A549 treated with AZD2906 at 1 μM for 4 hours (cell line): ENCODE measurements around the gene PRSS1. TPM values are rescaled to one million over a fixed set of nuclear protein-coding genes. Genes with fewer than 3 reads are reported as not detected.

Experiments used
- total RNA-seq: library from RNA; stranded (reverse); fragments of 200-300 nt; extraction: Qiagen RNA extraction; gene quantifications from 5 replicates; pipeline ENCODE4 v1.2.3, GENCODE V29; 2022

The PRSS1 gene
- not detected in 5 replicates for total RNA-seq

DNA sequence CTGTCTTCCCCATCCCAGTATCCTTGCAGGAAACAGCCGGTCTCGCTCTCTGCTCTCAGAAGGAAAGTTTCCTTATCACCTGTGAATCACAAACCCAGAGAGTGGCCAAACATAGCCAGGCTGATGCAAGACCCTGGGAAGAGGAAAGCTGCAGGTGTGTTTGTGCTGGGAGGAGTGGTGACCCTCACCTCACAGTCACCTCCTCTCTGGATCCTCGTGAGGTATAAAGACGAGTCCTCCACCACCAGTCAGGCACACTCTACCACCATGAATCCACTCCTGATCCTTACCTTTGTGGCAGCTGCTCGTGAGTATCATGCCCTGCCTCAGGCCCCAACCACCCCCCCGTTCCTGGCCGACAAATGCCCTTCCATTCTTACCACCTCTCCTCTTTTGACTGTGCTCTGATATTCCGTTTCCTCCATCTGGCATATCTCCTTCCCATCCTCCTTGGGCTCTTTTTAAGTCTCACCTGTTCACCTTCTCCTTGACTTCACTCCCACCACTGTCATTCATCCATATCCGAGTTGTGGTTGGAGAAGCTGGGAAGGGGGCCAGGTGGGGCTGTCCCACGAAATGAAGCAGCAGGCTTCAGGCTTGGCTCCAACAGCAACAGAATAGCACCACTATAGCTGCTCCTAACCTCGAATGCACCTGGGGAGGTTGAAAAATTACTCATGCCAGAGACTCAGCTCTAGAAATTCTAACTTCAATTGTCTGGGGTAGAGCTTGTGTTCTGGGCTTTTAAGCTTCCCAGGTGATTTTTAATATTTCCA, at the start of gene PRSS1:
TSS of gene PRSS1 (plus strand) at position 255 of the 776 bp plus-strand sequence. CDS start at position 268, 13 bp downstream.

GRCh38 chr7:142770661-142771352, 21.5 kb downstream of the PRSS1 start, which contains the start of gene PRSS2:
Gene PRSS2 (plus strand): TSS chr7:142770970. CDS start chr7:142770983, 13 bp downstream.

Other genes with a start within 250 kb of the PRSS1 start
- not detected in 5 replicates for gene PRSS2, start 21.5 kb downstream of the PRSS1 start, total RNA-seq
- 0.40 to 0.87 TPM (median 0.60 TPM) in 5 replicates for gene EPHB6, start 105.6 kb downstream of the PRSS1 start, total RNA-seq
- gene TRPV6, start 136.3 kb downstream of the PRSS1 start, total RNA-seq, result 0.02 TPM in 1 of 5 replicates, not detected in the others
- gene TRPV5, start 184.3 kb downstream of the PRSS1 start, total RNA-seq, result not detected in 5 replicates
- gene LLCFC1, start 190.0 kb downstream of the PRSS1 start, total RNA-seq, result not detected in 5 replicates
- 0.08 TPM in 1 of 5 replicates, not detected in the others for gene KEL, start 212.9 kb downstream of the PRSS1 start, total RNA-seq